Ishikawa (cell line): Measurements from ENCODE around the gene GVQW3.

Source experiments
- CEBPB ChIP-seq: IDR thresholded peaks from 2 replicates; pipeline ENCODE4 v1.6.1; 2012
- CREB1 ChIP-seq: IDR thresholded peaks from 2 replicates; pipeline ENCODE4 v1.6.1; 2012; ENCODE audit warnings: low read depth
- EGR1 ChIP-seq: IDR thresholded peaks from 2 replicates; pipeline ENCODE4 v1.6.1; 2012
- EP300 ChIP-seq: IDR thresholded peaks from 2 replicates; pipeline ENCODE4 v1.6.1; 2012; ENCODE audit warnings: borderline replicate concordance
- FOXM1 ChIP-seq: IDR thresholded peaks from 2 replicates; pipeline ENCODE4 v1.6.1; 2012; ENCODE audit warnings: low read depth, borderline replicate concordance
- MAX ChIP-seq: IDR thresholded peaks from 2 replicates; pipeline ENCODE4 v1.6.1; 2012
- NFIC ChIP-seq: IDR thresholded peaks from 2 replicates; pipeline ENCODE4 v1.6.1; 2012
- RAD21 ChIP-seq: IDR thresholded peaks from 2 replicates; pipeline ENCODE4 v1.6.1; 2012; ENCODE audit warnings: low read depth
- TAF1 ChIP-seq: IDR thresholded peaks from 2 replicates; pipeline ENCODE4 v1.6.1; 2012; ENCODE audit warnings: low read depth, mild to moderate bottlenecking
- TCF12 ChIP-seq: IDR thresholded peaks from 2 replicates; pipeline ENCODE4 v1.6.1; 2012; ENCODE audit warnings: low read depth
- TEAD4 ChIP-seq: IDR thresholded peaks from 2 replicates; pipeline ENCODE4 v1.6.1; 2012
- YY1 ChIP-seq: IDR thresholded peaks from 2 replicates; pipeline ENCODE4 v1.6.1; 2012; ENCODE audit warnings: low read depth
- ZBTB7A ChIP-seq: IDR thresholded peaks from 2 replicates; pipeline ENCODE4 v1.6.1; 2012; ENCODE audit warnings: low read depth
- TF ChIP-seq, protein P1 (sequence below): IDR thresholded peaks from 2 replicates; pipeline ENCODE4 v1.6.1; 2012; ENCODE audit warnings: low read depth, mild to moderate bottlenecking
- TF ChIP-seq, protein P2 (sequence below): IDR thresholded peaks from 2 replicates; pipeline ENCODE4 v1.6.1; 2012

Gene GVQW3

GRCh38 chr11:76391811-76392475 lies 10.8 kb downstream of the GVQW3 start:
- TF ChIP-seq YY1 = no peak
- TF ChIP-seq TEAD4 = no peak
- TF ChIP-seq ZBTB7A = no peak

DNA sequence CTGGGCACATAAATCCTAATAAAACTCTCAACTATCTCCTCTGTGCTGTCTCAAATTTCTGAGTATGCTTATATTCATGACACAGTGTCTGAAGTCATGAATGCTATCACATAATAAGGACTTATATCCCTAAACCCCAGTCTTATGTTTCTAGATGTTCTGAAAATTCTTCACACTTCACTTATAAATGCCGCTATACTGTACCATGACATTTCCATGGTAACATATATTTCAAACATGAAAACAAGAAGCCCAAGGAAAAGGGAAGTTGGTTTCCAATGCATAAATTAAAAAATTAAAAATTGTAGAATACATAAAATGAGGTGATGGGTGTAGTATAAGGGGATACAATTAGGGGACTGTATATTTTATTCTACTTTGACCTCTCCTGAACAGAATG lies 11.7 kb downstream of the GVQW3 start:
- no peak for TF ChIP-seq CREB1
- TF ChIP-seq MAX = no peak
- TF ChIP-seq EP300 = no peak
- TF ChIP-seq CEBPB = no peak
- TF ChIP-seq EGR1 = no peak
- TF ChIP-seq FOXM1 = no peak
- TF ChIP-seq RAD21 = no peak
- TF ChIP-seq, protein P1, sequence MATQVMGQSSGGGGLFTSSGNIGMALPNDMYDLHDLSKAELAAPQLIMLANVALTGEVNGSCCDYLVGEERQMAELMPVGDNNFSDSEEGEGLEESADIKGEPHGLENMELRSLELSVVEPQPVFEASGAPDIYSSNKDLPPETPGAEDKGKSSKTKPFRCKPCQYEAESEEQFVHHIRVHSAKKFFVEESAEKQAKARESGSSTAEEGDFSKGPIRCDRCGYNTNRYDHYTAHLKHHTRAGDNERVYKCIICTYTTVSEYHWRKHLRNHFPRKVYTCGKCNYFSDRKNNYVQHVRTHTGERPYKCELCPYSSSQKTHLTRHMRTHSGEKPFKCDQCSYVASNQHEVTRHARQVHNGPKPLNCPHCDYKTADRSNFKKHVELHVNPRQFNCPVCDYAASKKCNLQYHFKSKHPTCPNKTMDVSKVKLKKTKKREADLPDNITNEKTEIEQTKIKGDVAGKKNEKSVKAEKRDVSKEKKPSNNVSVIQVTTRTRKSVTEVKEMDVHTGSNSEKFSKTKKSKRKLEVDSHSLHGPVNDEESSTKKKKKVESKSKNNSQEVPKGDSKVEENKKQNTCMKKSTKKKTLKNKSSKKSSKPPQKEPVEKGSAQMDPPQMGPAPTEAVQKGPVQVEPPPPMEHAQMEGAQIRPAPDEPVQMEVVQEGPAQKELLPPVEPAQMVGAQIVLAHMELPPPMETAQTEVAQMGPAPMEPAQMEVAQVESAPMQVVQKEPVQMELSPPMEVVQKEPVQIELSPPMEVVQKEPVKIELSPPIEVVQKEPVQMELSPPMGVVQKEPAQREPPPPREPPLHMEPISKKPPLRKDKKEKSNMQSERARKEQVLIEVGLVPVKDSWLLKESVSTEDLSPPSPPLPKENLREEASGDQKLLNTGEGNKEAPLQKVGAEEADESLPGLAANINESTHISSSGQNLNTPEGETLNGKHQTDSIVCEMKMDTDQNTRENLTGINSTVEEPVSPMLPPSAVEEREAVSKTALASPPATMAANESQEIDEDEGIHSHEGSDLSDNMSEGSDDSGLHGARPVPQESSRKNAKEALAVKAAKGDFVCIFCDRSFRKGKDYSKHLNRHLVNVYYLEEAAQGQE = no peak
- TF ChIP-seq YY1 = no peak
- no peak for TF ChIP-seq TAF1
- no peak for TF ChIP-seq ZBTB7A
- no peak for TF ChIP-seq TEAD4
- no peak for TF ChIP-seq TCF12
- no peak for TF ChIP-seq NFIC

DNA sequence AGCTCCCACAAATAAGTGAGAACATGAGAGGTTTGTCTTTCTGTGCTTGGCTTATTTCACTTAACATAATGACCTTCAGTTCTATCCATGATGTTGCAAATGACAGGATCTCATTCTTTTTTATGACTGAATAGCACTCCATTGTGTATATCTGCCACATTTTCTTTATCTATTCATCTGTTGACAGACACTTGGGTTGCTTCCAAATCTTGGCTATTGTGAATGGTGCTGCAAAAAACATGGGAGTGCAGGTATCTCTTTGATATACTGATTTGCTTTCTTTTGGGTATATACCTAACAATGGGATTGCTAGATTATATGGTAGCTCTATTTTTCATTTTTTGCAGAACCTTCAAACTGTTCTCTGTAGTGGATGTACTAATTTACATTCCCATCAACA lies 13.3 kb downstream of the GVQW3 start:
- TF ChIP-seq EP300 (no peak), TCF12 (no peak), MAX (no peak), RAD21 (no peak), TAF1 (no peak), FOXM1 (no peak), TEAD4 (no peak), ZBTB7A (no peak), CEBPB (no peak), YY1 (no peak), NFIC (no peak), CREB1 (no peak), EGR1 (no peak)
- TF ChIP-seq, protein P1 = no peak
- TF ChIP-seq, protein P2, sequence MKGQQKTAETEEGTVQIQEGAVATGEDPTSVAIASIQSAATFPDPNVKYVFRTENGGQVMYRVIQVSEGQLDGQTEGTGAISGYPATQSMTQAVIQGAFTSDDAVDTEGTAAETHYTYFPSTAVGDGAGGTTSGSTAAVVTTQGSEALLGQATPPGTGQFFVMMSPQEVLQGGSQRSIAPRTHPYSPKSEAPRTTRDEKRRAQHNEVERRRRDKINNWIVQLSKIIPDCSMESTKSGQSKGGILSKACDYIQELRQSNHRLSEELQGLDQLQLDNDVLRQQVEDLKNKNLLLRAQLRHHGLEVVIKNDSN = no peak

DNA sequence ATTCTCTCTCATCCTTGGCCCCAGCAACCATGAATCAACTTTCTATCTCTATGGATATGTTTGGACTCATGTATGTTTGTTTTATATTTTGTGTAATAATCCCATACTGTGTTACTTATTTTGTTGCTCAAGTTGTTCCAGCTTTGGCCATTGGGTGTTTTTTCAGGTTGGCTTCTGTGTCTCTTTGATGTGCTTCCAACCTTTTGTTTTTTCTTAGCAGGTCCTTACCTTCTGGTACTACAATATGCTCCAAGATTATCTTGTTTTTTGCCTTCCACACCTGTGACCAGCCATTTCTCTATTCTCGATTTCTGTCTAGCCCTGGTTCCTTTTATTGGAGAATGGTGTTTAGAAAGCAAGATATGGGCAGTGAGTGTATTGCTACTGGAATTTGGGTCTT lies 14.2 kb downstream of the GVQW3 start:
- TF ChIP-seq RAD21 (no peak), CREB1 (no peak), EP300 (no peak), ZBTB7A (no peak), CEBPB (no peak), TAF1 (no peak), EGR1 (no peak), NFIC (no peak), TCF12 (no peak), YY1 (no peak), MAX (no peak), TEAD4 (no peak), FOXM1 (no peak)
- TF ChIP-seq, protein P1 = no peak
- TF ChIP-seq, protein P2 = no peak
